Omental fat pad (tissue), 4 donors: ENCODE measurements around the gene IL12RB2. TPM values are rescaled to one million over a fixed set of nuclear protein-coding genes. Genes with fewer than 3 reads are reported as not detected.

ENCODE experiments used
- ATAC-seq: fragments of 150-250 bp; one replicate; pipeline ENCODE4 v1.9.1; 2016; ENCODE audit warnings: mild to moderate bottlenecking, moderate library complexity; ENCODE audit not compliant: low FRiP score
- DNase-seq: peaks from one replicate; pipeline ENCODE4 v3.0.0-alpha.2; 2019; ENCODE audit warnings: low spot score
- total RNA-seq, 4 donors: library from RNA; depleted of rRNA; stranded (reverse); fragments of >200 nt; gene quantifications; one replicate each; pipeline ENCODE4 v1.1.0, GENCODE V29; 2016
- TF ChIP-seq, protein P1 (sequence below), 3 donors: fragments of 450-650 bp; IDR thresholded peaks; one replicate each; pipeline ENCODE4 v1.5.1; 2016 to 2017; ENCODE audit warnings: antibody characterized with exemption in 3 of 3, mild to moderate bottlenecking in 3 of 3, moderate library complexity in 2 of 3

Gene IL12RB2
- total RNA-seq, 4 donors from 2014 or later = 2.0 to 8.9 (median 6.5) TPM

DNA sequence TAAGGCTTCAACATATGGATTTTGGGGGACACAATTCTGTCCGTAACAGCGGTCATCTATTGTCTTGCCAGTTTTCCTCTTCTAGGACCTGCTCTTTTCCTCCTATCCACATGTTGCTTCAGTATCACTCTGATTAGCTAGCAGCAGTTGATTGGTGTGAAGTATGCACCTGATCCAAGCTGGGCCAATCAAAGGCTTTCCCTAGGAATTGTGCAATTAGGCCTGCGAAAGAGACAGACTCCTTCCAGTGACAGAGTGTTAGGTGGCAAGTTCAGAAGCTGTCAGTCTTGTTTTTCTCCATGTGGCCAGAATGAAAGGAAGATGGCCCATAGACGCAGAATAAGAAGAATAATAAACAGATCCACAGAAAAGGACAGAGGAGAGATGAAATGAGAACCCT lies 34.1 kb upstream of the IL12RB2 start:
- ATAC-seq (no peak), DNase-seq (no peak)
- TF ChIP-seq, protein P1, sequence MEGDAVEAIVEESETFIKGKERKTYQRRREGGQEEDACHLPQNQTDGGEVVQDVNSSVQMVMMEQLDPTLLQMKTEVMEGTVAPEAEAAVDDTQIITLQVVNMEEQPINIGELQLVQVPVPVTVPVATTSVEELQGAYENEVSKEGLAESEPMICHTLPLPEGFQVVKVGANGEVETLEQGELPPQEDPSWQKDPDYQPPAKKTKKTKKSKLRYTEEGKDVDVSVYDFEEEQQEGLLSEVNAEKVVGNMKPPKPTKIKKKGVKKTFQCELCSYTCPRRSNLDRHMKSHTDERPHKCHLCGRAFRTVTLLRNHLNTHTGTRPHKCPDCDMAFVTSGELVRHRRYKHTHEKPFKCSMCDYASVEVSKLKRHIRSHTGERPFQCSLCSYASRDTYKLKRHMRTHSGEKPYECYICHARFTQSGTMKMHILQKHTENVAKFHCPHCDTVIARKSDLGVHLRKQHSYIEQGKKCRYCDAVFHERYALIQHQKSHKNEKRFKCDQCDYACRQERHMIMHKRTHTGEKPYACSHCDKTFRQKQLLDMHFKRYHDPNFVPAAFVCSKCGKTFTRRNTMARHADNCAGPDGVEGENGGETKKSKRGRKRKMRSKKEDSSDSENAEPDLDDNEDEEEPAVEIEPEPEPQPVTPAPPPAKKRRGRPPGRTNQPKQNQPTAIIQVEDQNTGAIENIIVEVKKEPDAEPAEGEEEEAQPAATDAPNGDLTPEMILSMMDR (IDR thresholded peaks at IDR 0.05) = no peak

DNA sequence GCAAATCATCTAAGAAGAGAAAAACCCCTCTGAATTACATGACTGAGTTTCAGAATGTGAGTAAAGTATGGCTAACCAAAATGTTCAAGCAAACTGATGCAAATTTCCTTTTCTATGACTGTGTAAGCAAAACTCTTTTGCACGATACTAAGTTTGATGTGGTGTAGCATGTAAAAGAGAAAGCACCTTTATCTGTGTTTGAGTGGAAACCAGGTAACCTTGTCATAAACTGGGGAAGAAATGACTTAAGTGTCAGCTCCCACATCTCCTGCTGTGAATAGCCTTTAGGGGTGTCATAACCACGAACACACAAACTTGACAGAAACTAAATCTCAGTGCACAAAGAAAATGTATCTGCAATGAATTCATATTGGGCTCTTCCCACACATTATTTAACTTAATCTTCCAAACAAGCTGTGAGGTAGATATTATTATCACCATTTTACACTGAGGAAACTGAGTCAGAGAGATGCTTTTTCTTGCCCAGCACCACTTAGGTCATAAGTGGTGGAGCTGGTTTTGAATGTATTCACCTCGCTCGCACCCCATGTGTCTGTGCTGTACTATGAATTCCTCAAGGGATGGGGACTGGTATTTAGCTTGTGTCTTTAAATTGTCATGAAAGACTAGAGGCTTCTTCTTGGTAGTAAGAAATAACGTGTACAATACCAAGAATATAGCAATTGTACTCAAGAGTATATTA lies 32.9 kb upstream of the IL12RB2 start:
- TF ChIP-seq, protein P1 (IDR thresholded peaks at IDR 0.05) = no peak
- ATAC-seq = no peak
- DNase-seq = no peak

DNA sequence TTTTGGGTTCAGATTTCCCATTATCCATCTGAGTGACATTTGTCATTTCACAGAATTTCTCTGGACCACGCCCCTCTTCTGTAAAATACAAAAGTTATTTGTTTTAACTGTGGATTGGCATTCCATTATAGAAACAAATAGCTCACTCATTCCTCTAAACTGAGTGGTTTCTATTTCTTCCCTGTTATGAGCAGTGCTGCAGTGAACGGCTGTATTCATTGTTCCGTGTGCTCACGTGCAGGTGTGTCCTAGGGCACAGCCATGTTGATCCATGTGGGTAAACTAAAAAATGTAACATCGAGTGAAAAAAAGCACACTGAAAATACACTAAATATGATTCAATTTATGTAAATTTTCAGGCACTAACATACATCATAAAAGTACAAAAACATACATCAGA lies 27.0 kb upstream of the IL12RB2 start:
- TF ChIP-seq, protein P1 (IDR thresholded peaks at IDR 0.05) = no peak
- no peak for ATAC-seq
- DNase-seq = no peak

DNA sequence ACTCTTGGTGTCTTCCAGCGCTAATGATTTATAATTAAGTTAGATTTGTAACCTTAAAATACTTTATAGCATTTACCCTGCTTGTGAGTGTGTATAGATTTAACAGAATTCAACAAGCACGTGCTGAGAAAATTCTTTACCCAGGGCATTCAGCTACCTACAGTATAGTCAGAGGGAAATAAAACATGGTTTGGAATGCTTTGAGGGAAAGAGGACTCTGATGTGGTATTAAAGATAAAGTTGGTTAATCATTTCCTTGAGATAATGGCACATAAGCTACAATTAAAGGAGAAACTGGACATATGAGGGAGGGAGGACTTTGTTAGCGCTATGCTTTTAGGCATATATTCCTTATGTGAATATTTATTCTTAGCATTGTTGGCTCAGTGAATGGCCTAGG lies 26.4 kb upstream of the IL12RB2 start:
- ATAC-seq (no peak), DNase-seq (no peak)
- TF ChIP-seq, protein P1 (IDR thresholded peaks at IDR 0.05) = no peak

DNA sequence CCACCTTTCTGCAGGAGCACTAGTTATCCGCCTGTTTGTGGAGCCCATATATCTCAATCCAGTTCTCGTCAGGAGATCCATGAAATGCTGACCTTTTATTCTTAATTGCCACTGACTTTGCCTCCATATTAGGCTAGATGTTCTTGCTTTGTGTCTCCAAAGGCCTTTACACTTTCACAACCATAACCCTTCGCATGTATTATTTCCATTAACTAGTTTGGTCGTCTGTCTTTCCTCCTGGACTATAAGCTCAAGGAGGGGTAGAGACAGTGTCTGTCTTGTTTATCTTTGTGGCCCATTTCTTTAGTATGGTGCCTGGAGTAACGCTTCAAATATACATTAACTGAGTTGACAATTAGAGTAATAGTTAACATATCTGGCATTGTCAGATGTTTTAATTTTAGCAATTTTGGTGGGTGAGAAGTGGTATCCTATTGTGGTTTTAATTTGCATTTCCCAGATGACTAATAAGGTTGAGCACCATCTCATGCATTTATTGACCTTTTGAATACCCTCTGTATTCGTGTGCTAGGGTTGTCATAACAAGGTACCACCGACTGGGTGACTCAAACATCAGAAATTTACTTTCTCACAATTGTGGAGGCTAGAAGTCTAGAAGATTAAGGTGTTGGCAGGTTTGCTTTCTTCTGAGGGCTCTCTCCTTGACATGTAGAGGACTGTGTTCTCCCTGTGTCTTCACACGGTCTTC lies 21.7 kb upstream of the IL12RB2 start:
- no peak for ATAC-seq
- TF ChIP-seq, protein P1 (IDR thresholded peaks at IDR 0.05) = no peak
- DNase-seq = no peak

DNA sequence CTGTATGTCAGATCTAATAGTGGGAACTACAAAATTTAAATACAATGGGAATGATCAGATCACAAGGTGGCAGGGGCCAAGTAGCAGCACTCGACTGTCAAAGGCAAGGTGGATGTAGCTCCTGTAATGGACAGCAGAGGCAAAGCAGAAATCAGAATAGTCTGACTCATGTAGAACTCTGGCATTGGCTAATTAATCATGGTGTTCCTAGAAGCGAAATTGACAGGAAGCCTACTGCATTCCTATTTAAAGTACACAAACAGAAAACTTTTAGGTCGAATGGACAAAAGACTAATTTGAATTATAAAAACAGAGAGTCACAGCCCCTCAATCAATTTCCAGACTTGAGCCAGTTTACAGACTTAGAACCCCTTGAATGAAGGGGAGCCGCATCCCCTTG lies 17.4 kb upstream of the IL12RB2 start:
- ATAC-seq = no peak

More for the DNA sequence above, 17.4 kb upstream of the IL12RB2 start:
- TF ChIP-seq, protein P1 (IDR thresholded peaks at IDR 0.05) = no peak
- no peak for DNase-seq
